ENCODE measurements around the gene TNS4. TPM values are rescaled to one million over a fixed set of nuclear protein-coding genes. Genes with fewer than 3 reads are reported as not detected.
A peak's percentile ranks its signal among the peaks of the same experiment; 100 is the strongest.

TNS4 gene
- total RNA-seq, 1 donor from 2014 or later: not detected

GRCh38 chr17:40517286-40517662 is 15.9 kb upstream of the TNS4 start:
- no peak for DNase-seq (ENCODE audit: low read depth in 2 of 2)

GRCh38 chr17:40516581-40517285 is 15.3 kb upstream of the TNS4 start:
- DNase-seq (ENCODE audit: low read depth in 2 of 2): no peak

- no peak for DNase-seq (ENCODE audit: low read depth in 2 of 2)
Measured at GRCh38 chr17:40515491-40516041, 14.1 kb upstream of the TNS4 start.

GRCh38 chr17:40515011-40515410 is 13.6 kb upstream of the TNS4 start:
- no peak for DNase-seq (ENCODE audit: low read depth in 2 of 2)

GRCh38 chr17:40514013-40514875 is 12.8 kb upstream of the TNS4 start:
- DNase-seq (ENCODE audit: low read depth in 2 of 2): no peak

- no peak for DNase-seq (ENCODE audit: low read depth in 2 of 2)
Measured at GRCh38 chr17:40511667-40512220, 10.3 kb upstream of the TNS4 start.

- no peak for DNase-seq (ENCODE audit: low read depth in 2 of 2)
Measured at GRCh38 chr17:40511136-40511535, 9.7 kb upstream of the TNS4 start.

GRCh38 chr17:40510328-40510648 is 8.9 kb upstream of the TNS4 start:
- DNase-seq (ENCODE audit: low read depth in 2 of 2): no peak

- no peak for DNase-seq (ENCODE audit: low read depth in 2 of 2)
Measured at GRCh38 chr17:40509626-40510327, 8.4 kb upstream of the TNS4 start.

GRCh38 chr17:40506786-40507185 is 5.4 kb upstream of the TNS4 start:
- DNase-seq (ENCODE audit: low read depth in 2 of 2): no peak

GRCh38 chr17:40503154-40503553 is 1.7 kb upstream of the TNS4 start:
- DNase-seq (ENCODE audit: low read depth in 2 of 2): no peak

GRCh38 chr17:40502716-40503115 is 1.3 kb upstream of the TNS4 start:
- DNase-seq (ENCODE audit: low read depth in 2 of 2): no peak

- no peak for DNase-seq (ENCODE audit: low read depth in 2 of 2)
Measured at GRCh38 chr17:40500709-40501108, 714 bp downstream of the TNS4 start.

- no peak for DNase-seq (ENCODE audit: low read depth in 2 of 2)
Measured at GRCh38 chr17:40500190-40500589, 1.2 kb downstream of the TNS4 start.

- DNase-seq (ENCODE audit: low read depth in 2 of 2): peak; percentile 57 to 62
Measured at GRCh38 chr17:40499551-40500189, 1.8 kb downstream of the TNS4 start.

- DNase-seq (ENCODE audit: low read depth in 2 of 2): no peak
Measured at GRCh38 chr17:40498281-40499084, 2.9 kb downstream of the TNS4 start.

- no peak for DNase-seq (ENCODE audit: low read depth in 2 of 2)
Measured at GRCh38 chr17:40497695-40498094, 3.7 kb downstream of the TNS4 start.

GRCh38 chr17:40496634-40497420 is 4.6 kb downstream of the TNS4 start:
- no peak for DNase-seq (ENCODE audit: low read depth in 2 of 2)

- no peak for DNase-seq (ENCODE audit: low read depth in 2 of 2)
Measured at GRCh38 chr17:40496170-40496569, 5.3 kb downstream of the TNS4 start.

- DNase-seq (ENCODE audit: low read depth in 2 of 2): no peak
Measured at GRCh38 chr17:40495140-40495539, 6.3 kb downstream of the TNS4 start.
